ENCODE results near the gene GNG5.
"Not testable (repeated sequence)": the region's sequence is repeated elsewhere in the genome, so short reads cannot be mapped to it uniquely, and the experiment has no call there.

Gene GNG5

DNA sequence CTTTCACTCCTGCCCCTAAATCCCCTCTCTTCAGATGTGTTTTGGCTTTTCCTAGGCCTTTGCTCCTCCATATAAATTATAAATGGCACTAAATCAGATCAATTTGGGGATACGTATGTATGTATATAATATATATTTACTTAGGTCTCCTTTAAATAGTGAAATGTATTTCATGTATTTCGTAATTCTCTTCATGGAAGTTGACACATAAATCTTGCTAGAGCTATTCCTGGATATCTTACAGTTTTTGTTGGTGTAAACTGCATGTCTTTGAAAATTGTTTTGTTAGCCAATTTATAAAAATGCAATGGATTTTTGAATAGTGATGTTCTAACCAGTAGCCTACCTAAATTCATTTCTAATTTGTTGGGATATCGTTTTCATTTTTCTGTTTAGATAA is 18.3 kb downstream of the GNG5 start:
- no peak for DNase-seq (ENCODE audit: low read depth)

DNA sequence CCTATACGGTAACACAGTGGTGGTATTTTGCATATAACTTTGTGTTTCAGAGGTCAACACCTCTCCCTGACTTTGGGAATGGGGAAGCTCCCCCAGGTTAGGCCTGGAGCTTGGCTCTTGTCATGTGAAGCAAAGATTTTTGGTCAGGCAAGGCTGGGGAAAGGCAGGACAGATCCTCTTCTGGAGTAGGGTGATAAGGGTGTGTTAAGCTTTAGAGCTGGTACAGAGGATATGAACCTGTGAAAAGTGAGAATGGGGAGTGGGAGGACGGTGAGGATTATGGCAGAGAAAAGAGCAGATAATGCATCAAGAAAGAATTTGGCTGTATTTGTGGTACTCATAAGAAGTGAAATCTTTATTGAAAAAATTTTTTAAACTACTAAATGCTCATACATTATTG is 25.1 kb downstream of the GNG5 start:
- DNase-seq (ENCODE audit: low read depth) = no peak

DNA sequence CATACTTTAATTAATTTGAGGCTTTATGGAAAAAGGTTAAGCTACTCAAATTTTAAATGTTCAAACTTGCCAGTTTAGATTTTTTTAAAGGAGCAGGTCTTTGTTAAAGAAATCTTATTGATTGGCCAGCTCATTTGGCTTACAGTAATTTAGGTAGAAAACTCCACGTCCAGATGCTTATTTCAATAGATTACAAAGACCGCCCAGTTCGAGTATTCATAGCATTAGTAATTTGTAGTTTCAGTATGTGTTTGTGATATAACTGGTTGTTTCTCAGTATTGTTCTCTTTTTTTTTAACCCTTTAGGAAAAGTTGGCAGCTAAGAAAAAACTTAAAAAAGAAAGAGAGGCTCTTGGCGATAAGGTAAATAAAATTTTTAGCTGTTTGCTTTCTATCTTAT is 25.7 kb downstream of the GNG5 start:
- DNase-seq (ENCODE audit: low read depth) = no peak

DNA sequence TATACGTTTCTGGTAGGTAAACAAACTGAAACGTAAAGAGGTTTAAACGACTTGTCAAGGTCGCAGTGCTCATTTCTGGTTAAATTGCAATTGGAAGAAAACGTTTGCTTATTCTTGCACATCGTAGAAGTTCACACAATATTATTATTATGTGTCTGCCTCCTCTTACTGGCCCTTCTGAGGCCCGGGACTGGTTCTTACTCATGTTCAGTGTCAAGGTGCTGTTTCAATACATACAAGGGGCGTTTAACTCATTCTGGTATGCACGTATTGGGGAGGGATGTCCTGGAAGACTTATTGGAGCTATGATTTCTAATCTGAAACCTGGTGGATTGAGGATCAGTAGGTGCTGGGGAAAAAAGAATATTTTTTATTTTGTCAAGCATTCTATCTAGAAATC is 26.4 kb downstream of the GNG5 start:
- no peak for DNase-seq (ENCODE audit: low read depth)

DNA sequence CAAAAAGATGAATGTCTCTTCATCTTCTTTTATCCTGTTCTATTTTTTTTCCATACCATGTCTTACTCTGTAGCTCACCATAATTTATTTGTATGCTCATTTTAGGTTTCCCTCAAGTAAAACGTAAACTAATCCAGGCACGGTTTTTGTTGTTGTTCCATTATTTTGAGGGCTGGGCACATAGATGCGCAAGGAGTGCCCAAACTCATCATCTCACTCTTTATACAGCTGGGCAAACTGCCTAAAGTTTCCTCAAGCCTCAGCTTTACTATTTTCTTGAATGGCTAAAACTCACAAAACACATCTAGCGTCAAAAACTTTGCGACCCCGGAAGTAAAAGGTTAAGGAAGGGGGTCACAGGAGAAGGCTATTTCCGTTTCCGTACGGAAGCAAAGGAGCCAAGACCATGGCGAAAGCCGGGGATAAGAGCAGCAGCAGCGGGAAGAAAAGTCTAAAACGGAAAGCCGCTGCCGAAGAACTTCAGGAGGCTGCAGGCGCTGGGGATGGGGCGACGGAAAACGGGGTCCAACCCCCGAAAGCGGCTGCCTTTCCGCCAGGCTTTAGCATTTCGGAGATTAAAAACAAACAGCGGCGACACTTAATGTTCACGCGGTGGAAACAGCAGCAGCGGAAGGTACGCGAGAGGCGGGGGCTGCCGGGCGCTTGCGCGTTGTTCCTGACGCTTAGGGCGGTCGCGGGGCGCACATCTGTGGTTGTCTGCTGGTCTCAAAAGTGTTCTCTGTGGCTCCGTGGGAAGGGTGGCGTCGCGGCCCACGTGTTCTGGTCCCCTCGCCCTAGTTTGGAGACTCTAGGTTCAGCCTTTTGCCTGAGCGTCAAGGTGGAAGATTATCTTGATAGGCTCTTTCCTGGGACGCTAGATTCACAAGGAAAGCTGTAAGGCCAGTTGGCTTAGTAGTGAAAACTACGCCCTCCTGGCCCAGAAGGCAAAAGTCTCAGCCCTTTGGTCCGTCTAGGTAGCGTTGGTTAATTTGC is 27.2 kb downstream of the GNG5 start, which contains the start of gene RPF1:
Gene RPF1 (plus strand): TSS at position 391 of the 993 bp plus-strand sequence. CDS start 16 bp downstream, at position 407.
- DNase-seq (ENCODE audit: low read depth) = peak; percentile 69

DNA sequence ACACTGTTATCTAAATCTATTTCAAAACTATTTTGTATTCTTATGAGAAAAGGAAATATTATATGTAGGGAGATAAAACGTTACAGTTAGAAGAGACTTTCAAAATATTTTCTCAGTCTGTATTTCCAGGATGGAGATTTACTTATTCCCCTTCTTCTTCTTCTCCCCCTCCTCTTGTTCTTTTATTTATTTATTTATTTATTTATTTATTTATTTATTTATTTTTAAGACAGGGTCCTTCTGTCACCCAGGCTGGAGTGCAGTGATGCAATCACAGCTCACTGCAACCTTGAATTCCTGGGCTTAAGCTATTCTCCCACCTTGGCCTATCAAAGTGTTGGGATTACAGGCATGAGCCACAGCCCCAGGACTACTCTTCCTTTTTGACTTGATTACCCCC is 30.2 kb downstream of the GNG5 start:
- DNase-seq (ENCODE audit: low read depth) = no peak

DNA sequence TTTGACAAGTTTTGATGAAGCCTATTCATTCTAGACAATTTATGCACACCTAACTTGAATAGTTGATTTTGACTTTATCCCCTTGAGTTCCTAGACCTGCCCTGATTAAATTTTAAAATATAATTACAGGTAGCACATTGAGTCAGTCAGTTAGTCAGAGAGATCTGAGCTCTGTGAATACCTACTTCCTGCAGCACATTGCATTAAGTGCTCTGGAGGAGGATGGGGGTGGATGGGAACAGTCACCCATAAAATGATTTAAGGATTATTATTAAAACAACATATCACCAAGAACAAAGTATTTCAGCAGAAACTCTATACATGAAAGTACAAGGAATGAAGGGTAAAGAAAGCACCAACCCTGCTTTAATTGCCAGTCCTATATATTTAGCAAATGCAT is 39.1 kb downstream of the GNG5 start:
- DNase-seq (ENCODE audit: low read depth) = no peak

DNA sequence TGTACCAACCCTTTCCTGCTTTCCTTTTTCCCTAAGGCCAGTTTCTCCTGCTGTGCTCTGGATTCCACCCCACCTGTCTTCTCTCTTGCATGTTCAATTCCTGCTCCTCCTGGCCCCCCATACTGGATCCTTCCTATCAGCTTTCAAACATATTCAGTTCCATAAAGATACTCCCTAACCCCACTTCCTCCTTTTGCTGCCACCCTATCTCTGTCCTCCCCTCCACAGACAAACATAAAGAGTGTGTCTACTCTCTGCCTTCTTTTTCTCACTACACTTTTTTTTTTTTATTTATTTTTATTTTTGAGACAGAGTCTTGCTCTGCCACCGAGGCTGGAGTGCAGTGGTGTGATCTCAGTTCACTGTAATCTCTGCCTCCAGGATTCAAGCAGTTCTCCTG is 44.3 kb downstream of the GNG5 start:
- DNase-seq (ENCODE audit: low read depth) = no peak

DNA sequence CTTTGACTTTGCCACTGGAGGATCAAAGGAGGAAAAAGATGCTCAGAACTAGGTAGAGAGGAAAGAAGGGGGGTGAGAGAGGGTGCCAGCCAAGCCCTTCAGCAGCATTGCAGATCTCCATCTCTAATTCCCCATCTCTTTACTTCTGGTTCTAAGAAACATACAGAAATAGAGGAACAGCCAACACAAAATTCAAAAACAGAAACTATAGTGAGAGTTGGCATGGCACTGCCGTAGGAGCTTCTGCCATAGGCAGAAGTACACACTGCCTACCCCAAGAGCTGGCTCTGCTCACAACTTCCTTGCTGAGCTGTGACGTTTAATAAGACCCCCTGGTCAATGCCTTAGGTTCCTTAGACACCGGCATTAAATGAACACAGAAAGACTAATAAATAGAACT is 53.9 kb downstream of the GNG5 start:
- DNase-seq (ENCODE audit: low read depth) = no peak

DNA sequence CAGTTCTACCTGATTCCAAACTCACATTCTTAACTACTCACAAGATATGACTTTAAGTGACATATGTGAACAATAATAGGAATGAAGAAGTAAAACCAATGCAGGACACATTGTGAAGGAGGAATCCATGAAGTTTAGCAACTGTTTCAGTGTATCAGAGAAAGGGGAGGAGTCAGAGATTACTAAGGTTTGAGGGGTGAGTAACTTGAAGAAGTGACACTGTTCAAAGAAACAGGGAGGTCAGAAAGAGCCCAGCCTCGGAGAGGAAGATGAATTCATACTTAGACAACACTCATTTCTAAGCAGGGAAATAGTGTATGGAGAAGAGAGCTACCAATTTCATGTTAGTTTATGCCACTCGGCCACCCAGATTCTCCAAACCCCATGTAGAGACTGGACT is 55.5 kb downstream of the GNG5 start:
- DNase-seq (ENCODE audit: low read depth) = no peak

DNA sequence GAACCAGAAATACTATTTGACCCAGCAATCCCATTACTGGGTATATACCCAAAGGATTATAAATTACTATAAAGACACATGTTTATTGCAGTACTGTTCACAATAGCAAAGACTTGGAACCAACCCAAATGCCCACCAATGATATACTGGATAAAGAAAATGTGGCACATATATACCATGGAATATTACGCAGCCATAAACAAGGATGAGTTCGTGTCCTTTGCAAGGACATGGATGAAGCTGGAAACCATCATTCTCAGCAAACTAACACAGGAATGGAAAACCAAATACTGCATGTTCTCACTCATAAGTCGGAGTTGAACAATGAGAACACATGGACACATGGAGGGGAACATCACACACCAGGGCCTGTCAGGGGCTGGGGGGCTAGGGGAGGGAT is 57.7 kb downstream of the GNG5 start:
- DNase-seq (ENCODE audit: low read depth) = not testable (repeated sequence)

Data from activated T-cell treated with anti-CD3 and anti-CD28 coated beads for 24 hours (primary cell).